Upper lobe of left lung (tissue), 4 donors: ENCODE measurements around the gene NAP1L1.

ENCODE experiments used
- EP300 ChIP-seq, 4 donors: sonication (generic); formaldehyde crosslinking; IDR thresholded peaks; one replicate each; pipeline ENCODE4 v1.5.1; 2017; ENCODE audit warnings: antibody characterized with exemption in 4 of 4, control low read depth in 2 of 4
- POLR2A ChIP-seq, 4 donors: fragments of 450-650 bp; IDR thresholded peaks; one replicate each; pipeline ENCODE4 v1.5.1; 2016 to 2017; ENCODE audit warnings: antibody characterized with exemption in 4 of 4, mild to moderate bottlenecking in 2 of 4
- POLR2AphosphoS5 ChIP-seq, 2 donors: sonication (generic); formaldehyde crosslinking; IDR thresholded peaks; one replicate each; pipeline ENCODE4 v1.5.1; 2017; ENCODE audit warnings: antibody characterized with exemption in 2 of 2
- TF ChIP-seq, protein P1 (sequence below), 6 experiments: fragments of 450-650 bp in 4 of 6; fragments of 200-600 bp in 2 of 6; sonication (generic) in 2 of 6; IDR thresholded peaks; one replicate each; pipeline ENCODE4 v1.5.1; 2016 to 2019; ENCODE audit warnings: antibody characterized with exemption in 6 of 6

DNA sequence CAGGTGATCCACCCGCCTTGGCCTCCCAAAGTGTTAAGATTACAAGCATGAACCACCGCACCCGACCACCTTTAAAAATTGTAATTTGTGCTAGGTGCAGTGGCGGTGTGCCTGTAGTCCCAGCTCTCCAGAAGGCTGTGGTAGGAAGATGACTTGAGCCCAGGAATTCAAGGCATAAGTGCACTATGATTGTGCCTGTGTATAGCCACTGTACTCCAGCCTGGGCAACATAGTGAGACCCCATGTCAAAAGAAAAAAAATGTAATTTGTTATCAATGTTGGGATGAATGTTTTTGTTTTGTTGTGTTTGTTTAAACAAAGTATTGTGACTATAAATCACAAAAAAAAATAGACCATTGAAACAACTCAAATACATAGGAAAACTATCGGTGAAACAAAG is 43.1 kb upstream of the NAP1L1 start:
- TF ChIP-seq POLR2AphosphoS5 (IDR thresholded peaks at IDR 0.05) (no peak), EP300 (IDR thresholded peaks at IDR 0.05) (no peak), POLR2A (IDR thresholded peaks at IDR 0.05) (no peak)
- TF ChIP-seq, protein P1, sequence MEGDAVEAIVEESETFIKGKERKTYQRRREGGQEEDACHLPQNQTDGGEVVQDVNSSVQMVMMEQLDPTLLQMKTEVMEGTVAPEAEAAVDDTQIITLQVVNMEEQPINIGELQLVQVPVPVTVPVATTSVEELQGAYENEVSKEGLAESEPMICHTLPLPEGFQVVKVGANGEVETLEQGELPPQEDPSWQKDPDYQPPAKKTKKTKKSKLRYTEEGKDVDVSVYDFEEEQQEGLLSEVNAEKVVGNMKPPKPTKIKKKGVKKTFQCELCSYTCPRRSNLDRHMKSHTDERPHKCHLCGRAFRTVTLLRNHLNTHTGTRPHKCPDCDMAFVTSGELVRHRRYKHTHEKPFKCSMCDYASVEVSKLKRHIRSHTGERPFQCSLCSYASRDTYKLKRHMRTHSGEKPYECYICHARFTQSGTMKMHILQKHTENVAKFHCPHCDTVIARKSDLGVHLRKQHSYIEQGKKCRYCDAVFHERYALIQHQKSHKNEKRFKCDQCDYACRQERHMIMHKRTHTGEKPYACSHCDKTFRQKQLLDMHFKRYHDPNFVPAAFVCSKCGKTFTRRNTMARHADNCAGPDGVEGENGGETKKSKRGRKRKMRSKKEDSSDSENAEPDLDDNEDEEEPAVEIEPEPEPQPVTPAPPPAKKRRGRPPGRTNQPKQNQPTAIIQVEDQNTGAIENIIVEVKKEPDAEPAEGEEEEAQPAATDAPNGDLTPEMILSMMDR (IDR thresholded peaks at IDR 0.05): no peak
